Cardiac muscle cell (in vitro differentiated cells and primary cell): ENCODE data around the gene CCDC85A. TPM values are rescaled to one million over a fixed set of nuclear protein-coding genes. Genes with fewer than 3 reads are reported as not detected.
A peak's percentile ranks its signal among the peaks of the same experiment; 100 is the strongest.

Experiments
- DNase-seq, 2 donors: peaks; one replicate each; pipeline versions ENCODE4 v3.0.0 to v3.0.0-alpha.2; 2010 to 2017; ENCODE audit warnings: low read depth in 1 of 2, low spot score in 1 of 2
- H3K27ac ChIP-seq: fragments of 200-600 bp; sonication (generic); 2 replicates; pipeline ENCODE4 v1.5.1; 2016
- H3K27me3 ChIP-seq: fragments of 200-600 bp; sonication (generic); 2 replicates; pipeline ENCODE4 v1.6.0; 2016; ENCODE audit warnings: control low read depth
- H3K36me3 ChIP-seq: fragments of 200-600 bp; sonication (generic); 2 replicates; pipeline ENCODE4 v1.5.1; 2016; ENCODE audit warnings: control low read depth
- H3K4me1 ChIP-seq: fragments of 200-600 bp; sonication (generic); 2 replicates; pipeline ENCODE4 v1.8.1; 2017; ENCODE audit warnings: low read depth, mild to moderate bottlenecking, mixed run types
- H3K4me3 ChIP-seq: fragments of 200-600 bp; sonication (generic); 2 replicates; pipeline ENCODE4 v1.5.1; 2016; ENCODE audit warnings: mild to moderate bottlenecking
- H3K9me3 ChIP-seq: fragments of 200-600 bp; sonication (generic); 2 replicates; pipeline ENCODE4 v1.5.1; 2017; ENCODE audit warnings: low read depth, mild to moderate bottlenecking, control low read depth
- polyA plus RNA-seq: library from polyadenylated mRNA; unstranded; fragments of >200 nt; fragmentation: Nextera tagmentation; extraction: Ambion mirVana; gene quantifications from 2 replicates; pipeline ENCODE4 v1.2.1, GENCODE V29; 2016
- total RNA-seq: library from RNA; depleted of rRNA; stranded (reverse); fragments of >200 nt; gene quantifications from 2 replicates; pipeline ENCODE4 v1.2.3, GENCODE V29; 2016
- TF ChIP-seq, protein P1 (sequence below): IDR thresholded peaks from 2 replicates; pipeline ENCODE4 v1.5.1; 2012; ENCODE audit warnings: low read depth, mild to moderate bottlenecking, low read length

Gene CCDC85A
- total and polyA plus RNA-seq, 2 experiments from 2014 or later = 3.9 to 8.1 TPM

DNA sequence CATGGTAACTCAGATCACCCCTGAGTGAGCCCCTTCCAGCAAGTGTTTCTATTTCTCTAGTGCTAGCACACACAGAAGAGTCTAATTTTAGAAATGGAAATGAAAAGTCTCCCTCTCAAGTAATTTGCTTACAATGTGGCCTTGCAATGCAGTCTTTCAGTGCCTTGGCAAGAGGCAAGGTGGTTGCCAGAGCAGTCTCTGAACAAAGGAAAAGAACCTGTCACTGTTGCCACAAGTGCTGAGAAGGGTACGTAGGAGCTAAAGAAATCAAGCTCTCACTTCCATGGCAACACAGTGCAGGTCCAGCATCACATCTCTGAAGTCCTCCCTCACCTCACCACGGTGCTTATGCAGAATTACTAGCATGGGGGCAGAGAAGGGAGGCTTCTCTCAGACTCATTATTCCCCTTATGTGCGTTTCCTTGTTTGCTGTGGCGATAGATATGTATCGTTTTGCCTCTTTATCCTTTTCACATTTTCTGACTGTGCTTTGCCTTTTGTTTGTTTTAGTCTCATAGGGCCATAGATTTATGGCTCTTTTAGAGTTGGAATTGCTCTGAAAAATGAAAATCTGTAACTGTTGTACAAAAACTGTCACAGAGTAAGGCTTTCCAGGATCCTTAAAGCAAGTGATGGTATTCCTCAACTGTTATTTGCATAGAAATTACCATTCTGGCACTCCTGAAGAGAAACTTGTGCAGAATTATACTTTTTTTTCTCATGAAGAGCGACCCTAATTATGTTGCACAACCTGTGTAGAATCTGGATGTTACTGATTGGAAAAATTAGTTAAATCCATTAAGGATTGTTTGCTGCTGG is 164.8 kb downstream of the CCDC85A start:
- peak in 1 of 2 donors; percentile 15 for DNase-seq
- Histone ChIP-seq H3K9me3 (no peaks in the 10 kb centered on the region), H3K27ac (no peak overlapping the region), H3K4me1 (peaks cover 11% of the 10 kb centered on the region), H3K27me3 (no peaks in the 10 kb centered on the region), H3K4me3 (no peak overlapping the region), H3K36me3 (no peaks in the 10 kb centered on the region)
- TF ChIP-seq, protein P1, sequence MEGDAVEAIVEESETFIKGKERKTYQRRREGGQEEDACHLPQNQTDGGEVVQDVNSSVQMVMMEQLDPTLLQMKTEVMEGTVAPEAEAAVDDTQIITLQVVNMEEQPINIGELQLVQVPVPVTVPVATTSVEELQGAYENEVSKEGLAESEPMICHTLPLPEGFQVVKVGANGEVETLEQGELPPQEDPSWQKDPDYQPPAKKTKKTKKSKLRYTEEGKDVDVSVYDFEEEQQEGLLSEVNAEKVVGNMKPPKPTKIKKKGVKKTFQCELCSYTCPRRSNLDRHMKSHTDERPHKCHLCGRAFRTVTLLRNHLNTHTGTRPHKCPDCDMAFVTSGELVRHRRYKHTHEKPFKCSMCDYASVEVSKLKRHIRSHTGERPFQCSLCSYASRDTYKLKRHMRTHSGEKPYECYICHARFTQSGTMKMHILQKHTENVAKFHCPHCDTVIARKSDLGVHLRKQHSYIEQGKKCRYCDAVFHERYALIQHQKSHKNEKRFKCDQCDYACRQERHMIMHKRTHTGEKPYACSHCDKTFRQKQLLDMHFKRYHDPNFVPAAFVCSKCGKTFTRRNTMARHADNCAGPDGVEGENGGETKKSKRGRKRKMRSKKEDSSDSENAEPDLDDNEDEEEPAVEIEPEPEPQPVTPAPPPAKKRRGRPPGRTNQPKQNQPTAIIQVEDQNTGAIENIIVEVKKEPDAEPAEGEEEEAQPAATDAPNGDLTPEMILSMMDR = no peak

DNA sequence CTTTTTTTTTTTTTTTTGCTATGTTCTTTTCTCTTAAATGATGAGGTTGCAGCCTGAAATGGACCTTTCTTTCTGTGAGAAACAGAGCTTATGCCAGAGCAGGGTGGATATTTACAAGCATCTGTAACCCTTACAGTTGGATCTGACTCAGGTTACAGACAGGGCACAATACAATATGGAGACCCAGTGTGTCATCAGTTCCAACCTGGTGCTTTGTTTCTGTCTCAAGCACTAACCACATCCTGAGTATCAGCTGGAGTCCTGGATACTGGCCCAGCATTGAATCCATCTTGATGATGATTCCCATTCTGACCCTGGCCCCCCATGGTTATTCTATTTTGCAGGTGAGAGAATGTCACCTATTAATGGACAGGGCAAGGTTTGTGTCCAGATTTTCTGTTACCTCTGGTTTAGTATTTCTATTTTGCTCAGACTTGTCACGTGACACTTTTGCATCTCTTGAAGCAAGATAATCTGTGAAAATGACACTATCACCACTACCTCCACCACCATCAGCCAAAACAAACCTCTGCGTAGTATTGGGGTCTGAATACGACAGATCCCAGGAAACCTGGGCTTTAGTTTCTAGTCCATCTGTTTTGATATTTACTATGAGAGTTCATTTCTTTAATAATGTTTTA is 174.0 kb downstream of the CCDC85A start:
- H3K27ac ChIP-seq = no peak overlapping the region
- H3K27me3 ChIP-seq = no peaks in the 10 kb centered on the region
- no peaks in the 10 kb centered on the region for H3K36me3 ChIP-seq
- no peak for DNase-seq
- no peak overlapping the region for H3K4me3 ChIP-seq
- no peaks in the 10 kb centered on the region for H3K4me1 ChIP-seq
- no peaks in the 10 kb centered on the region for H3K9me3 ChIP-seq
- TF ChIP-seq, protein P1 = no peak

DNA sequence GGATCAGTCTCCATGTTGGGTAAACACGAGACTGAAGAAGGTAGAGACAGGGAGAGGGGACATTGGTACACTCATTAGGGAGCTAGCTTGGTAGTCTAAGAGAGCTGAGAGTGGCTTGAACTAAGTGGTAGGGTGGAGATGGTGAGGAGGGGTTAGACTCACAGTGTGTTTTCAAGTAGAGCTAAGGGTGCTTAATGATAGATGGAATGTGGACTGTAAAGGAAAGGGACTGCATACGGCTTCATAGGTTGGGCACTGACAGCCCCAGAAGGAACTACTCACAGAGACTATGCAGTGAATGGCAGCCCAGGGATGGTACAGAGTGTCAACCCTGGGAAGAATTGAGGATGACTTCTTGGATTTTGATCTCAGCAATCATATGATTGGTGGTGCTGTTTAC is 178.1 kb downstream of the CCDC85A start:
- Histone ChIP-seq H3K36me3 (no peaks in the 10 kb centered on the region), H3K4me3 (no peak overlapping the region), H3K4me1 (no peaks in the 10 kb centered on the region), H3K27me3 (no peaks in the 10 kb centered on the region), H3K9me3 (no peaks in the 10 kb centered on the region), H3K27ac (no peak overlapping the region)
- TF ChIP-seq, protein P1 = no peak
- no peak for DNase-seq

DNA sequence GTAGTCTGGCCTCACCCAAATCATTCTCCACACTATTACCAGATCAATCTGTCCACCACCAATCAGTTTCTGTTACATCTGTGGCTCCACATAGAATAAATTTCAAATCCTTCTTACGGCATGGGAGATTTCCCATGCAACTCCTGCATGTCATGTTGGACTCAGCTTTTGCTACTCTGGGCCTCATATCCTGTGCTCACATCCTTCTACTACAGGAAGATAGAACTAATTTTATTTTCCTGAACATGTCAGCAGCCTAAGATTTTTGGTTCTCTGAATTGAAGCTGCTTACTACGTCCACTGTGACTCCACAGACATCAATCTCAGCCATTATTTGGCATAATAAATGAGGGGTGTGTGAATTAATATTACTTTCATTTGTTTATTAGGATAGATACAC is 181.1 kb downstream of the CCDC85A start:
- no peaks in the 10 kb centered on the region for H3K9me3 ChIP-seq
- TF ChIP-seq, protein P1 = no peak
- H3K27ac ChIP-seq = no peak overlapping the region
- no peaks in the 10 kb centered on the region for H3K4me1 ChIP-seq
- no peaks in the 10 kb centered on the region for H3K27me3 ChIP-seq
- H3K36me3 ChIP-seq = no peaks in the 10 kb centered on the region
- H3K4me3 ChIP-seq = no peak overlapping the region
- DNase-seq = no peak

DNA sequence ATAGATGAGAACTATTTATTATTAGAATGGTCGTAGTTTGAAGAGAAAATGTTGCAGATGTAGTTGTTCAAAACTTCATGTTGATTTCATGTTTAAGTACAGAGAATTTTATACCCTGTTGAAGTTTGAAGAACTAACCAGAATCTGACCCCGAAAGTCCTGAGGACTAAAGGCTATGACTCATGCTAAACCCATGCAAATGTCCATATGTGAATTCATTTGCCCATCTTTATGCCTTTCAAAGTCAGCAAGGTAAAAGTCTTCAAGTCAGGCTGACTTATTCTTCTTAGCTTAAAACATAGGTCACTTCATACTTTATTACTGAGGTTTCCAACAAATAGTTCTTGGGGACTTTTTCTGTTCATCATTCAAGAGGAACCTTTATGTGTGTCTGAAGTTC is 185.5 kb downstream of the CCDC85A start:
- DNase-seq = no peak
- no peak overlapping the region for H3K27ac ChIP-seq
- H3K9me3 ChIP-seq = no peaks in the 10 kb centered on the region
- H3K36me3 ChIP-seq = no peaks in the 10 kb centered on the region
- TF ChIP-seq, protein P1 = no peak
- no peaks in the 10 kb centered on the region for H3K27me3 ChIP-seq
- no peaks in the 10 kb centered on the region for H3K4me1 ChIP-seq
- H3K4me3 ChIP-seq = no peak overlapping the region
